ENCODE measurements around the gene DEPDC7.

- TF ChIP-seq CTCF (IDR thresholded peaks at IDR 0.05) (no peak), MAX (IDR thresholded peaks at IDR 0.05) (no peak), PBX3 (IDR thresholded peaks at IDR 0.05) (no peak), REST (IDR thresholded peaks at IDR 0.05) (no peak), HES2 (IDR thresholded peaks at IDR 0.05) (no peak), HMGXB4 (CRISPR knock-in tag; IDR thresholded peaks at IDR 0.05; ENCODE audit: borderline replicate concordance) (no peak), USF2 (IDR thresholded peaks at IDR 0.05) (no peak), CEBPB (IDR thresholded peaks at IDR 0.05) (no peak), RAD21 (conservative IDR thresholded peaks at IDR 0.05 in 1 of 2, IDR thresholded peaks at IDR 0.05 in 1 of 2) (no peak), RFX5 (IDR thresholded peaks at IDR 0.05) (no peak), MAZ (IDR thresholded peaks at IDR 0.05; ENCODE audit: borderline replicate concordance, low read depth, low read length) (no peak), MYC (IDR thresholded peaks at IDR 0.05; ENCODE audit: borderline replicate concordance, low read length) (no peak), POLR2A (IDR thresholded peaks at IDR 0.05; ENCODE audit: low read length) (no peak), POLR2AphosphoS2 (conservative IDR thresholded peaks at IDR 0.05; ENCODE audit: low read length) (no peak)
These were observed 2.3 kb downstream of the DEPDC7 start for GRCh38 chr11:33017965-33018364.
